ENCODE measurements around the gene KCNIP1.
"Not testable (repeated sequence)": the region's sequence is repeated elsewhere in the genome, so short reads cannot be mapped to it uniquely, and the experiment has no call there.

The KCNIP1 gene

GRCh38 chr5:170538696-170539586 lies 35.1 kb downstream of the KCNIP1 start:
- DNase-seq, result no peak

- DNase-seq, result no peak
Observed at GRCh38 chr5:170540271-170540670, 36.5 kb downstream of the KCNIP1 start.

GRCh38 chr5:170541146-170541769 lies 37.4 kb downstream of the KCNIP1 start:
- DNase-seq, result no peak

GRCh38 chr5:170542691-170543293 lies 39.0 kb downstream of the KCNIP1 start:
- no peak for DNase-seq

DNA sequence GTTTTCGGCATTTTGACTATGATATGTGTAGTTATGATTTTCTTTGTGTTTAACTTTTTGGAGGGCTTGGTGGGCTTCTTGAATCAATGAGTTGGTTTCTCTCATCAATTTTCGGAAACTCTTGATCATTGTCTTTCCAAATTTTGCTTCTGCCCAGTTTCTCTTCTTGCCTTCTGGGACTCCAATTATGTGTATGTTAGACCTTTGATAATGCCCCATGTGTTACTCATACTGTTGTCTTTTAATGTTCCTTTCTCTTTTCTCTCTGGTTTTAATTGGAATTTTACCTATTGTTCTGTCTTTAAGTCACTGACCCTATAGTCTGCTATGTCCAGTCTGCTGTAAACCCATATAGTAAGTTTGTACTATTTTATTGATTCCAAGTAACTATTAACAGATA lies 41.5 kb downstream of the KCNIP1 start:
- DNase-seq, result no peak

- DNase-seq, result no peak
Observed at GRCh38 chr5:170545811-170546210, 42.0 kb downstream of the KCNIP1 start.

DNA sequence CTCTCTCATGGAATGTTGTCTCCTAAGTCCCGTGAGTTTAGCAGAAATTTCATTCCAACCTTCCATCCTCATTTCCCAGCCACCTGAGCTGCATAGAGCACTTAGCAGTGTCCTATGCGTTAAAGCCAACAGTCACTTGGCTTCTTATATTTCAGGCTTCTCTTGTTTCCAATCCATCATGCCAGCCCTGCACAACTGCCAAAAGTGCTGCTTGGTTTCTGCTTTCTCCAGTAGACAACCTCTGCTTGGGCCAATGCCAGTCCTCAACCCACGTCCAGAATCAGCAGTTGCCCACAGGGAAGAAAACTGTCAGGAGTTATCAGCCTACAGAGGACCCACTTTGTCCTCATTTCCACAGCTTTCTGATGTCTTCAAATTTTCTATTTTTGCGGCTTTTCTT lies 42.5 kb downstream of the KCNIP1 start:
- DNase-seq, result no peak

DNA sequence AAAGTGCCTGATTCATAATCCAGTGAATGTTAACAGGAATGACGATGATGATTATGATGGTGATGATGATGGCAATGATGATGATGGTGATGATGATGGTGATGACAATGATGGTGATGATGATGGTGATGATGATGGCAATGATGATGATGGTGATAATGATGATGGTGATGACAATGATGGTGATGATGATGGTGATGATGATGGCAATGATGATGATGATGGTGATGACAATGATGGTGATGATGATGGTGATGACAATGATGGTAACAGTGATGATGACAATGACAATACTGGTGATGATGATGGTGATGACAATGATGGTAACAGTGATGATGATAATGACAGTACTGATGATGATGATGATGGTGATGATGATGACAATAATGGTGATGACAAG lies 46.6 kb downstream of the KCNIP1 start:
- not testable (repeated sequence) for DNase-seq

DNA sequence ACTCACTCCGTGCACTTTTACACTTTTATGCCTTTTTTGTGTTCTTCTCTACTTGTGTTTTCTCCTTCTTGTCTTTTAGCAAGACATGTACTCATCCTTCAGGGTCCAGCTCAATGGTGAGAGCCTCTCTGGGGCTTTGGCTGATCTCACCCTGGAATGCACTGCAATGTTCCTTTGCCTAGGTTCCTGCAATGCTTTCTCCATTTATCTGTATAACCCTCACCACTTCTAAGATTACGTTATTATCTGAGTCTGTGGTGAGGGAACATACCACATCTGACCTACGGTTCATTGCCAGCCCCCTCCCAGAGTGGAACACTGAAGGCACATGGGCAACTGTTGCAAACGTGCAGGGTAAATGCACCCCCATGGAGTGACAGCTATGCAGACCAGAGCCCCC lies 47.3 kb downstream of the KCNIP1 start:
- no peak for DNase-seq

DNA sequence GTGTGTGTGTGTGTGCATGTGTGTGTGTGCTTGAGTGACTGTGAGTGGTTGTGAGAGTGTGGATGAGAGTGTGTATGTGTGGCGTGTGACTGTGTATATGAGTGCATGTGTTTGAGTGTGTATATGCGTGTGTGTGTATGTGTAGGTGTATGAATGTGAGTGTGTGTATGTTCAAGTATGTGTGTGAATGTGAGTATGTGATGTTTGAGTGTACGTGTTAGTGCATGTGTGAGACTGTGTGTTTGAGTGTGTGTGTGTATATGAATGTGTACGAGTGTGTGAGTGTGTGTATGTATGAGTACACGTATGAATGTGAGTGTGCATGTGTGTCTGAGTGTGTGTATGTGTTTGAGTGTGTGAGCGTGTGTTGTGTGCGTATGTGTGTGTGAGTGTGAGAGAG lies 47.8 kb downstream of the KCNIP1 start:
- DNase-seq, result no peak

DNA sequence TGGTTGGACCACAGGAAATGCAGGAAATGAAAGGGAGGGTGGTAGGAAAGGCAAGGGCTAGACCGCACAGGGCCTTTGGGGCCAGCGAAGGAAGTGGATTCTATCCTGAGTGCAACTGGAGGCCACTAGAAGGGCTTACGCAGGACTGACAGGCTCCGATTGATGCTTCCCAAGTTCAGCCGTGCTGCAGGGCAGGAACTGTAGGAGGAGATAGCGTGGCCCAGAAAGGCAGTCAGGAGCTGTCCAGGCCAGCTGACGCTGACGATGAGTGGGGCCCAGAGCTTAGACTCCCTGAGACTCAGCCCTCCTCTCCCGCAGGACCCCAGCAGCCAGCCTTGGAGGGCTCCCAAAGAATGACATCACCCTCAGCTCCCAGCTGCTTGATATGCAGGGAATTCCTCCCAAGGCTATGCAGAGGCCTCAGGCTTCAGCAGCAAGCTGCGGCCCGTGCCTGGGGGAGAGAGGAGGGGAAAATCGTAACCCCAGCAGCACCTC lies 48.8 kb downstream of the KCNIP1 start:
- DNase-seq, result peak; percentile 57

DNA sequence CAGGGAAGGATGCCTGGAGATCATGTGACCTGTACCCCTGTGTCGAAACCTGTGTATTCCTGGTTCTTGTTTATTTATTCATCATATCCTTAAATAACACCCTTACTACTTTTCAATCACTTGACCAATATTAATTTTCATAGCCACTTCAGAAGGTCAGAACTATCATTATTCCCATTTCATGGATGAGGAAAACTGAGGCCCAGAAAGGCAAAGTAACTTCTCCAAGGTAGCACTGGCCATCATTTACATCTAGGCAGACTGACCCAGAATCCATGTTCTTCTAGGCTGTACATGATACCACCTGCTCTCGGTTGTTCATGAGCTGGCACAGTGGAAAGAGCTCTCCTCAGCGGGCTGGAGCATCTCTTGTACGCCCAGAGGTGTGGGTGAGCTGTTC lies 49.4 kb downstream of the KCNIP1 start:
- no peak for DNase-seq

GRCh38 chr5:170554521-170555267 lies 50.9 kb downstream of the KCNIP1 start:
- DNase-seq, result no peak

DNA sequence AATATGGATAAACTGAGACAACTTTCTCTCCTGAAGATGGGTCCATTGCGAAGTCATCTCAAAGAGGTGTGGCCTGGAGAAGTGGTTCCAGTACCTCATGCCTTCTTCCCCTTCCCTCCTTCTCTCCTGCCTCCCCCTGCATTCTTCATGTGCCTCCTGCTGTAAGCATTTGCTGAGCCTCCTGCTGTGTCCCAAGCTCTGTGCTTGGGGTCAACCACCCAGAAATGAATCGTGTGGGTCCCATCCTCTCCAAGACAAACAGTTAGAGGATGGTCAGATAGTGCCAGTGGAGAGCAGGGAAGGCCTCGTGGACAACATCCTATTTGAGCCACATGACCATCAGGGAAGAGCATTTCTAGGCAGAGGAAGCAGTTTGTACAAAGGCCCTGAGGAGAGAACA lies 53.5 kb downstream of the KCNIP1 start:
- DNase-seq, result no peak

DNA sequence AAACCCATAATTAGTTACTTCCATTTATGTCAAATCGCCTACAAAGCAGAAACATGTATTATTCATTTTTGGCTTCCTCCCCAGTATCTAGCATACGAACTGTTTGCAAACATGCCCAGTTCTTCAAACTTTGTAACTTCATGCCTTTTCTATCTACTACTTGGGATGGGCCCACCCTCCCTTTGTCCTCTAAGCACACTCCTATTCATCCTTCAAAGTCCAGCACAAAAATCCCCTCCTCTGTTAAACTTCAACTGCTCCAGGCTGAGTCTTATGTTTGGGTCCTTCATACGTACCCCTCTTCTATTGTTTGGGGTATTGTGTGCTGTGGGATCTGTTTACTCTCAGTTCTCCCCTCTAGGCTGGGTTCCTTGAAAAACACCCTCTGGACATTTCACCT lies 55.5 kb downstream of the KCNIP1 start:
- no peak for DNase-seq

GRCh38 chr5:170560938-170561337 lies 57.1 kb downstream of the KCNIP1 start:
- no peak for DNase-seq

GRCh38 chr5:170562166-170562874 lies 58.5 kb downstream of the KCNIP1 start:
- no peak for DNase-seq

DNA sequence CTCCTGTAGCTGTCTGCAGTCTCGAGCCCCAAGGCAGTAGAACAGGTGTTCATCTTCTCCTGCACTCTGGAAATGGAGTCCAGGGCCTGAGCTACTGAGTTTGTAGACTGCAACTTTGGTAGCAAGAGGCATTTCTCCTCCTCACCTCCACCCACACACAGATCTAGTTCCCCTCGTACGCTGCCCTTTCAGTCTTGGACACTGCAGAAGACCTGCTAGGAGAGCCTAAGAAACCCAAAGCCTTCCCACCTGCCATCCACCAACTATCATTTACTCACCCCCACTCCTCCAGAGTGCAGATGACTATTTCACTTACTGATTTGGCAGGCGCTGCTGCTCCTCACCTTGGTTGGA lies 59.0 kb downstream of the KCNIP1 start:
- no peak for DNase-seq

DNA sequence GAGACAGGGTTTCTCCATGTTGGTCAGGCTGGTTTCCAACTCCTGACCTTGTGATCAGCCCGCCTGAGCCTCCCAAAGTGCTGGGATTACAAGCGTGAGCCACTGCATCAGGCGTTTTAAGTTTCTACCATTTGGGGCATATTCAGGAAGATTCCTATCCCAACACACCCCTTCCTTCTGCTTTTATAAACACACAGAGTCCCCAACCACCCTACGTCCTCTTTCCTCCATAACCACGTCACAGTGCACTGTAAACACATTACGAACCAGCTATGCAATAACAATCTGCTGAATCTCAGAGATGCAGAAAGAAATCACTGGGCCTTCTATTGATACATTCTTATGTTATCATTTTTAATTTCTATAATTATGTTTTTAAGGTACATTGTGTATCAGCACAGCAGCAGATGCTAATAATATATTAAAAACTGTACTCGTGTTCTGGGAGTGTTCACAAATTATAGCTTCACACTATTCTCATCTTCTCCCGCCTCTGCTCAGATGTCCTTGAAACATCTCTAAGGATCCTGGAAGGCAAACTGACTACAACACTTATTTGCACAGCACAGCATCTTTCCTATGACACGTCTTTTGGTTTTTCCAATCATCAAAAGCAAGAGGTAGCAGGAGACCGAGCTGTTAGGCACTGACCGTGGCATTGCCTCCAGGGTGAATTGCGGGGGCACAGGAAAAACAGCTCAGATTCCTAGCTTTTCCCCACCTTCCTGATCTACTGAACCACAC lies 60.2 kb downstream of the KCNIP1 start:
- DNase-seq, result no peak

DNA sequence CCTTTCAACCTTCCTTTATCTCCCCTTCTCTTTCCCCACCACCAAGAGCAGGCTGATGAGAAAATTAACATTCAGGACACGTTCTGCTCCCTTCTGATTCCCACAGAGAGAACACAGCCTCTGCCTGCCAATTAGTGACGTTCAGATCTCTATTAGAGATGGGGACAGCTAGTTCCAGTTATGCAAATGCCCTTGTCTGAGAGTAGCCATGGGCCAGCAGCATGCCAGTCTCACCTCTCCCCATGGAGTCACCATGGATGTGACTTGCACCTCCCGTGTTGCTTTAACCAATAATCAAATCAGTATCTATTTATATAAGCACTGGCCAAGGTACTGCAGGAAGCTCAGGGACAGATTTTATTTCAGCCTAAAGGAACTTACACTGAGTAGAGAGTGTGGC lies 61.3 kb downstream of the KCNIP1 start:
- DNase-seq, result peak; percentile 41 to 92

- DNase-seq, result no peak
Observed at GRCh38 chr5:170569101-170569500, 65.3 kb downstream of the KCNIP1 start.

GRCh38 chr5:170570476-170570875 lies 66.7 kb downstream of the KCNIP1 start:
- DNase-seq, result no peak

Data from hippocampal formation (tissue), 2 donors.